Heart right ventricle (tissue), 16 donors: ENCODE data around the gene TNFRSF18. TPM values are rescaled to one million over a fixed set of nuclear protein-coding genes. Genes with fewer than 3 reads are reported as not detected.

ENCODE experiments used
- ATAC-seq, 8 donors: fragments of 200-7000 bp; cut with Tn5 transposase; one replicate each; pipeline ENCODE4 v1.9.1; 2020; ENCODE audit warnings: mild to moderate bottlenecking in 8 of 8, moderate library complexity in 8 of 8, moderate number of reproducible peaks in 1 of 8
- DNase-seq, 2 donors: peaks; one replicate each; pipeline ENCODE4 v3.0.0-alpha.2; 2020
- H3K27ac ChIP-seq, 10 donors: fragments of 200-600 bp; sonication (generic) in 2 of 10; one replicate each; pipeline versions ENCODE4 v1.5.0 to v1.8.0; 2020 to 2022; ENCODE audit warnings: mild to moderate bottlenecking in 3 of 10
- H3K27me3 ChIP-seq, 7 donors: fragments of 200-600 bp; one replicate each; pipeline ENCODE4 v1.8.0; 2021 to 2022; ENCODE audit warnings: mild to moderate bottlenecking in 2 of 7
- H3K36me3 ChIP-seq, 9 donors: fragments of 200-600 bp; sonication (generic) in 1 of 9; one replicate each; pipeline versions ENCODE4 v1.5.0 to v1.8.0; 2020 to 2022; ENCODE audit warnings: mild to moderate bottlenecking in 2 of 9
- H3K4me1 ChIP-seq, 9 donors: fragments of 200-600 bp; sonication (generic) in 1 of 9; one replicate each; pipeline versions ENCODE4 v1.5.0 to v1.8.0; 2020 to 2022; ENCODE audit warnings: mild to moderate bottlenecking in 4 of 9
- H3K4me3 ChIP-seq, 10 donors: fragments of 200-600 bp; sonication (generic) in 2 of 10; one replicate each; pipeline versions ENCODE4 v1.5.0 to v1.8.0; 2020 to 2022; ENCODE audit warnings: mild to moderate bottlenecking in 7 of 10, moderate library complexity in 2 of 10
- H3K9me3 ChIP-seq, 11 donors: fragments of 200-600 bp in 10 of 11; sonication (generic) in 2 of 11; one replicate each; pipeline versions ENCODE4 v1.5.0 to v1.8.0; 2013 to 2022; ENCODE audit warnings: mild to moderate bottlenecking in 2 of 11, control low read depth in 1 of 11, moderate library complexity in 1 of 11
- WGBS, 2 donors: extraction: QIAGEN DNeasy Blood & Tissue Kit; methylation state at CpG; one replicate each; pipeline ENCODE4 v1.1.7; 2013; ENCODE audit warnings: inconsistent platforms in 1 of 2; 5-methylcytosine and 5-hydroxymethylcytosine counted together
- intact Hi-C, 10 donors: fragments of 100-400 bp; cut with DNase I; formaldehyde crosslinking; loops; one replicate each; pipeline versions ENCODE4 v1.11.1 to v1.14.2; 2022
- long read RNA-seq, 3 donors: library from polyadenylated mRNA; unstranded; transcript quantifications; one replicate each; pipeline ENCODE4 v2.0.0, GENCODE V29; 2020 to 2021
- polyA plus RNA-seq, 2 donors: library from polyadenylated mRNA; stranded (reverse); fragments of 200-250 nt; gene quantifications; one replicate each; pipeline ENCODE4 v1.2.3, GENCODE V29; 2013
- total RNA-seq, 10 donors: library from RNA; stranded (reverse); fragmentation: NEBNext Ultra II Directional in 3 of 10; extraction: Animal tissue kit (Norgen Biotek cat#: 25700) in 3 of 10; gene quantifications; one replicate each; pipeline versions ENCODE4 v1.2.1 to v1.2.4, GENCODE V29; 2021 to 2023
- TF ChIP-seq, protein P1 (sequence below), 9 donors: fragments of 200-600 bp; sonication (generic) in 2 of 9; IDR thresholded peaks; one replicate each; pipeline versions ENCODE4 v1.5.0 to v1.8.0; 2021 to 2022; ENCODE audit warnings: antibody characterized with exemption in 9 of 9, mild to moderate bottlenecking in 5 of 9, moderate library complexity in 1 of 9
- donor health status: Arrhythmogenic right ventricular cardiomyopathy.
- donor health status: ischemic (EF 13 %, LVEDD 7.1; RV severe dilation, severe dysfunction).
- donor health status: healthy with polysubstance abuse.
- donor health status: DM: no; HTN: yes; CAD: no.
- donor health status: DM: no; HTN: no; CAD: no.
- donor health status: ischemic (EF 25% LVEDD 6.9; RV normal size, moderate dysfunction).
- donor health status: ischemic (EF 25% LVEDD 5.7; RV mildly dilated, moderate dysfunction).
- donor health status: healthy.
- donor health status: DM: yes; HTN: yes; CAD: no.
- donor health status: Ischemic cardiomyopathy.
- donor health status: ischemic (EF 35%, LVEDD 5.7; RV mildly dilated, moderate dysfunction).
- donor health status: nonischemic (EF 11% LVEDD 7.7; RV severe dilation, severe dysfunction).
- donor health status: DM: yes; HTN: yes; CAD: no.
- donor health status: PGD.
- donor health status: ischemic (EF 29% LVEDD 5.4; RV normal size, mild dysfunction).
- donor health status: nonischemic (EF 23%, LVEDD 6.1; RV moderate dilation, normal function).

The TNFRSF18 gene, protein sequence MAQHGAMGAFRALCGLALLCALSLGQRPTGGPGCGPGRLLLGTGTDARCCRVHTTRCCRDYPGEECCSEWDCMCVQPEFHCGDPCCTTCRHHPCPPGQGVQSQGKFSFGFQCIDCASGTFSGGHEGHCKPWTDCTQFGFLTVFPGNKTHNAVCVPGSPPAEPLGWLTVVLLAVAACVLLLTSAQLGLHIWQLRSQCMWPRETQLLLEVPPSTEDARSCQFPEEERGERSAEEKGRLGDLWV
- total RNA-seq (1 to 10 TPM in 1 of 10 donors, under 1 TPM in 2, not detected in 7; 0.28 to 1.7 (median 0.49) TPM), polyA plus RNA-seq (under 1 TPM in 1 of 2 donors, not detected in 1; 0.26 TPM)
- long read RNA-seq, donor 1 = 0 reads
- long read RNA-seq, donor 2 = 0 reads
- long read RNA-seq, donor 3 = 0 reads

DNA sequence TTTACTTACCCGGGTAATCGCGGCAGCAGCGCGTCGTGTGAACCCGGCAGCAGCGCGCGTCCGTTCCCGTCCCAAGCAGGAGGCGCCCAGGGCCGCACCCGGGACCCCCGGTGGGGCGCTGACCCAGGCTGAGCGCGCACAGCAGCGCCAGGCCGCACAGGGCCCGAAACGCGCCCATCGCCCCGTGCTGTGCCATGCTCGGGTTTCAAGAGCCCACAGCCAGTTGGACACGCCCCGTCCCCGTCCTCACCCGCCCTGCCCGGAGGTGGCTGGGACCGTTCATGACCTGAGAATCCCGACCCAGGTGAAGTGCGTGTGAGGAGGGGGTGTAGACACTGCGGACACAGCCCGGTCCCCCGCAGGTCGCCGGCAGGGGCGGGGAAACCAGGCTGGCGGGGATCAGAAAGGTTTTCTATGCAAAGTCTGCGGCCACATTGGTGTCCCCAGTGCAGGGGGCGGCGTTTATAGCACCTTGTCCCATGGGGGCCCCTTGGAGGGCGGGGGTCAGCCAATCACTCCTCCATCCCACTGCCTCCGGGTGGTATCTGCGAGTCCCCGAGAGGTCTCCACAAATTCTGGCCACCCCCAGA, at the start of gene TNFRSF18:
TNFRSF18 (minus strand) TSS at position 217 of the 590 bp plus-strand sequence; CDS start at position 196, 21 bp downstream.
- H3K27ac ChIP-seq = peak within 1 kb of the TSS in 1 of 10 donors; percentile 31
- 6% methylated on average over 47 to 49 of the region's 49 CpGs for WGBS, 2 donors
- H3K4me3 ChIP-seq = peak within 1 kb of the TSS in 8 of 10 donors; percentile 10 to 41 (median 36)
- DNase-seq (peak in 1 of 2 donors; percentile 20), ATAC-seq (peak in 2 of 8 donors; percentile 16 to 19)
- peaks cover 0 to 3% (median 0%) of the 10 kb centered on the region in 9 donors for H3K36me3 ChIP-seq
- H3K4me1 ChIP-seq = peaks cover 2 to 38% (median 26%) of the 10 kb centered on the region in 9 donors
- H3K9me3 ChIP-seq = no peaks in the 10 kb centered on the region
- peaks cover 13 to 60% (median 37%) of the 10 kb centered on the region in 7 donors for H3K27me3 ChIP-seq
- TF ChIP-seq, protein P1, sequence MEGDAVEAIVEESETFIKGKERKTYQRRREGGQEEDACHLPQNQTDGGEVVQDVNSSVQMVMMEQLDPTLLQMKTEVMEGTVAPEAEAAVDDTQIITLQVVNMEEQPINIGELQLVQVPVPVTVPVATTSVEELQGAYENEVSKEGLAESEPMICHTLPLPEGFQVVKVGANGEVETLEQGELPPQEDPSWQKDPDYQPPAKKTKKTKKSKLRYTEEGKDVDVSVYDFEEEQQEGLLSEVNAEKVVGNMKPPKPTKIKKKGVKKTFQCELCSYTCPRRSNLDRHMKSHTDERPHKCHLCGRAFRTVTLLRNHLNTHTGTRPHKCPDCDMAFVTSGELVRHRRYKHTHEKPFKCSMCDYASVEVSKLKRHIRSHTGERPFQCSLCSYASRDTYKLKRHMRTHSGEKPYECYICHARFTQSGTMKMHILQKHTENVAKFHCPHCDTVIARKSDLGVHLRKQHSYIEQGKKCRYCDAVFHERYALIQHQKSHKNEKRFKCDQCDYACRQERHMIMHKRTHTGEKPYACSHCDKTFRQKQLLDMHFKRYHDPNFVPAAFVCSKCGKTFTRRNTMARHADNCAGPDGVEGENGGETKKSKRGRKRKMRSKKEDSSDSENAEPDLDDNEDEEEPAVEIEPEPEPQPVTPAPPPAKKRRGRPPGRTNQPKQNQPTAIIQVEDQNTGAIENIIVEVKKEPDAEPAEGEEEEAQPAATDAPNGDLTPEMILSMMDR (IDR thresholded peaks at IDR 0.05) = no peak
- intact Hi-C loops = no loop called here

DNA sequence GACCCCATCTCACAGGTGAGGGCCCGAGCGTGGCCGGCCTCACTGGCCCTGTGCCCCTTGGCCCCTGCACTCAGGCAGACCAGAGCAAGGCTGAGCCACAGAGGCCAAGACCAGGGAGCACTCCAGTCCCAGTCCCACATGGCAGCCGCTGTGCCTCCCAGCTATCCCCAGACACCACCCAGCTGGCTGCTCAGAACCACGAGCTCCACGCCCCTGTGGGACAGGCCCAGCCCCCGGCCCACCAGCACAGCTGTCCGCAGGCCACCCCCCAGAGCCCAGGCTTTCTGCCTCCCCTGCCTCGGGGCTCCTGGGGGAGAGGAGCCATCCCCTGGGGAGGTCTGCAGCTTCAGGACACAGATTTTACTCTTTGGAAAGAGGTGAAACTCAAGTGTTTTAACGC, 49.2 kb upstream of the TNFRSF18 start:
- intact Hi-C loops = no loop called here
- no peaks in the 10 kb centered on the region for H3K9me3 ChIP-seq
- no peak overlapping the region for H3K27ac ChIP-seq
- peaks cover 0 to 78% (median 37%) of the 10 kb centered on the region in 9 donors for H3K36me3 ChIP-seq
- WGBS, 2 donors = 89% methylated on average over 10 of the region's 10 CpGs
- H3K4me1 ChIP-seq = peaks cover 0 to 13% (median 5%) of the 10 kb centered on the region in 9 donors
- no peak overlapping the region for H3K4me3 ChIP-seq
- ATAC-seq (no peak), DNase-seq (no peak)
- H3K27me3 ChIP-seq = no peaks in the 10 kb centered on the region
- TF ChIP-seq, protein P1 (IDR thresholded peaks at IDR 0.05) = no peak

DNA sequence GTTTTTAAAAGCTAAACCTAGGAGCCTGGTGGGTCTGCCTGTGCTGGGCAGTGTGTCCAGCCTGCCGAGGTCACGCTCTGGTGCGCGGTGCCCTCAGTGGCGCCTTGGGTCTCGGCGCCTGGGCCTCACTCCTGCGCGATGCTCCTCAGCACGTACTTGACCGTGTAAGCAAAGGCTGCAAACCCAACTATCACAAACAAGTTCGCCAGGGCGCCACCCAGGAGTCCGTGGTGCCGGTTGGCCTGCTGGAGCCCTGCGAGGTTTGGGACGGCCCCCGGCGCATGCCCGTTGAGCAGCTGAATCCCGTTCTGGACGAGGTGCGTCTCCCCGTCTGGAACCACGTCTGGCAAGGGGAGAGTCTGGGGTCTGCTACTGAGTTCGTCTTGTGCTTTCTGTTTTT, 48.7 kb upstream of the TNFRSF18 start:
- ATAC-seq = no peak
- Histone ChIP-seq H3K36me3 (peaks cover 0 to 73% (median 37%) of the 10 kb centered on the region in 9 donors), H3K9me3 (no peaks in the 10 kb centered on the region), H3K27ac (no peak overlapping the region), H3K4me3 (no peak overlapping the region), H3K4me1 (peaks cover 0 to 8% (median 4%) of the 10 kb centered on the region in 9 donors), H3K27me3 (no peaks in the 10 kb centered on the region)
- no peak for DNase-seq
- TF ChIP-seq, protein P1 (IDR thresholded peaks at IDR 0.05) = no peak
- WGBS, 2 donors = 94% methylated on average over 26 of the region's 26 CpGs
- intact Hi-C loops = no loop called here

DNA sequence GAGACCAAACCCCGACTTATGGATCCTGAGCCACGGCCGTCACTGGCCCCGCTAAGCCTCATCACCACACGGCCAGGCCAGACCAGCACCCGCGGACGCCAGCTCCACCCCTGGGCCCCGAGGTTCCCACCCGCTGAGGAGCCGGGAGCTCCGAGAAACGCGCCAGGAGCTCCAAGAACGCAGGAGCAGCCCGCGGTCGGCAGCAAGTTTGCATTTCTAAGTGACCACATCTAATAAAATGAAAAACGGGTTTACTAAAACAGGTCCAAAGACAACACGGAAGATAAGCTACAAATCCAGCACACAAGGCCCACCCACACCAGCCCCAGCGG, 48.2 kb upstream of the TNFRSF18 start:
- DNase-seq = no peak
- TF ChIP-seq, protein P1 (IDR thresholded peaks at IDR 0.05) = no peak
- WGBS, 2 donors = 89 to 91% methylated on average over 21 of the region's 21 CpGs
- intact Hi-C loops = loop anchor here in 4 of 10 donors (5.0 kb wide), 2 partner anchors 132 to 137 kb away; partner anchors contain the start of gene C1orf159 (in 1 of the 4)
- Histone ChIP-seq H3K4me1 (peaks cover 0 to 6% (median under 1%) of the 10 kb centered on the region in 9 donors), H3K36me3 (peaks cover 0 to 70% (median 37%) of the 10 kb centered on the region in 9 donors), H3K9me3 (no peaks in the 10 kb centered on the region), H3K27ac (no peak overlapping the region), H3K27me3 (no peaks in the 10 kb centered on the region), H3K4me3 (no peak overlapping the region)
- ATAC-seq = no peak
